WTC11 (cell line): ENCODE measurements around the gene NDUFAF8.

ENCODE experiments used
- CREB1 ChIP-seq: sonication (generic); formaldehyde crosslinking; IDR thresholded peaks from 2 replicates; pipeline ENCODE4 v1.8.0; 2023; ENCODE audit warnings: mild to moderate bottlenecking, missing genetic modification reagents
- FOXJ3 ChIP-seq: sonication (generic); formaldehyde crosslinking; IDR thresholded peaks from 2 replicates; pipeline ENCODE4 v1.9.0; 2021; ENCODE audit warnings: missing genetic modification reagents, mild to moderate bottlenecking, borderline replicate concordance
- FOXP1 ChIP-seq: sonication (generic); formaldehyde crosslinking; IDR thresholded peaks from 2 replicates; pipeline ENCODE4 v1.8.0; 2022; ENCODE audit warnings: missing genetic modification reagents, mild to moderate bottlenecking, moderate library complexity, borderline replicate concordance
- NFYB ChIP-seq: sonication (generic); formaldehyde crosslinking; conservative IDR thresholded peaks from 2 replicates; pipeline ENCODE4 v1.8.0; 2022; ENCODE audit warnings: low read depth, missing genetic modification reagents
- NR2C2 ChIP-seq: sonication (generic); formaldehyde crosslinking; IDR thresholded peaks from 2 replicates; pipeline ENCODE4 v1.8.0; 2022; ENCODE audit warnings: mild to moderate bottlenecking, missing genetic modification reagents
- PRRX2 ChIP-seq: fragments of 250-450 bp; sonication (Bioruptor Pico); IDR thresholded peaks from 2 replicates; pipeline ENCODE4 v1.8.0; 2021; ENCODE audit warnings: mild to moderate bottlenecking
- SP1 ChIP-seq: sonication (generic); formaldehyde crosslinking; conservative IDR thresholded peaks from 2 replicates; pipeline ENCODE4 v1.8.1; 2022; ENCODE audit warnings: missing genetic modification reagents
- STAT6 ChIP-seq: sonication (generic); formaldehyde crosslinking; conservative IDR thresholded peaks from 2 replicates; pipeline ENCODE4 v1.8.1; 2023; ENCODE audit warnings: mild to moderate bottlenecking, low read depth, missing genetic modification reagents, moderate library complexity
- ZNF121 ChIP-seq: sonication (generic); formaldehyde crosslinking; IDR thresholded peaks from 2 replicates; pipeline ENCODE4 v1.8.0; 2023; ENCODE audit warnings: missing genetic modification reagents
- ZNF416 ChIP-seq: fragments of 250-450 bp; sonication (Bioruptor Pico); IDR thresholded peaks from 2 replicates; pipeline ENCODE4 v1.9.0; 2021; ENCODE audit warnings: mild to moderate bottlenecking, inconsistent platforms
- TF ChIP-seq, protein P1 (sequence below): fragments of 200-600 bp; IDR thresholded peaks from 2 replicates; pipeline ENCODE4 v1.8.0; 2022; ENCODE audit warnings: antibody characterized with exemption

- TF ChIP-seq NR2C2, result no peak
- TF ChIP-seq, protein P1, sequence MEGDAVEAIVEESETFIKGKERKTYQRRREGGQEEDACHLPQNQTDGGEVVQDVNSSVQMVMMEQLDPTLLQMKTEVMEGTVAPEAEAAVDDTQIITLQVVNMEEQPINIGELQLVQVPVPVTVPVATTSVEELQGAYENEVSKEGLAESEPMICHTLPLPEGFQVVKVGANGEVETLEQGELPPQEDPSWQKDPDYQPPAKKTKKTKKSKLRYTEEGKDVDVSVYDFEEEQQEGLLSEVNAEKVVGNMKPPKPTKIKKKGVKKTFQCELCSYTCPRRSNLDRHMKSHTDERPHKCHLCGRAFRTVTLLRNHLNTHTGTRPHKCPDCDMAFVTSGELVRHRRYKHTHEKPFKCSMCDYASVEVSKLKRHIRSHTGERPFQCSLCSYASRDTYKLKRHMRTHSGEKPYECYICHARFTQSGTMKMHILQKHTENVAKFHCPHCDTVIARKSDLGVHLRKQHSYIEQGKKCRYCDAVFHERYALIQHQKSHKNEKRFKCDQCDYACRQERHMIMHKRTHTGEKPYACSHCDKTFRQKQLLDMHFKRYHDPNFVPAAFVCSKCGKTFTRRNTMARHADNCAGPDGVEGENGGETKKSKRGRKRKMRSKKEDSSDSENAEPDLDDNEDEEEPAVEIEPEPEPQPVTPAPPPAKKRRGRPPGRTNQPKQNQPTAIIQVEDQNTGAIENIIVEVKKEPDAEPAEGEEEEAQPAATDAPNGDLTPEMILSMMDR, result peak; percentile 78
- no peak for TF ChIP-seq STAT6
- TF ChIP-seq FOXP1 (CRISPR knock-in tag), result no peak
- no peak for TF ChIP-seq ZNF121 (CRISPR knock-in tag)
- TF ChIP-seq ZNF416 (CRISPR knock-in tag), result no peak
- no peak for TF ChIP-seq SP1 (CRISPR knock-in tag)
- TF ChIP-seq CREB1, result no peak
- no peak for TF ChIP-seq FOXJ3 (CRISPR knock-in tag)
- no peak for TF ChIP-seq PRRX2 (CRISPR knock-in tag)
- no peak for TF ChIP-seq NFYB
These were observed 2.7 kb downstream of the NDUFAF8 start for GRCh38 chr17:81241648-81242420.
